GM21717 (cell line): Measurements from ENCODE around the gene HLA-DPA1.
"Not testable (repeated sequence)": the region's sequence is repeated elsewhere in the genome, so short reads cannot be mapped to it uniquely, and the experiment has no call there.

Experiments
- ATAC-seq: cut with Tn5 transposase; IDR thresholded peaks from one replicate; pipeline ENCODE4 v1.9.1; 2021; ENCODE audit warnings: mild to moderate bottlenecking, moderate library complexity; ENCODE audit not compliant: unreplicated experiment

The HLA-DPA1 gene

GRCh38 chr6:33073431-33073871 is at the start of gene HLA-DPA1:
HLA-DPA1 (minus strand) TSS chr6:33073649.
- peak; percentile 56 for ATAC-seq

GRCh38 chr6:33123181-33123580 is 49.7 kb upstream of the HLA-DPA1 start:
- ATAC-seq, result no peak

- no peak for ATAC-seq
These were observed 46.6 kb upstream of the HLA-DPA1 start for GRCh38 chr6:33120001-33120400.

DNA sequence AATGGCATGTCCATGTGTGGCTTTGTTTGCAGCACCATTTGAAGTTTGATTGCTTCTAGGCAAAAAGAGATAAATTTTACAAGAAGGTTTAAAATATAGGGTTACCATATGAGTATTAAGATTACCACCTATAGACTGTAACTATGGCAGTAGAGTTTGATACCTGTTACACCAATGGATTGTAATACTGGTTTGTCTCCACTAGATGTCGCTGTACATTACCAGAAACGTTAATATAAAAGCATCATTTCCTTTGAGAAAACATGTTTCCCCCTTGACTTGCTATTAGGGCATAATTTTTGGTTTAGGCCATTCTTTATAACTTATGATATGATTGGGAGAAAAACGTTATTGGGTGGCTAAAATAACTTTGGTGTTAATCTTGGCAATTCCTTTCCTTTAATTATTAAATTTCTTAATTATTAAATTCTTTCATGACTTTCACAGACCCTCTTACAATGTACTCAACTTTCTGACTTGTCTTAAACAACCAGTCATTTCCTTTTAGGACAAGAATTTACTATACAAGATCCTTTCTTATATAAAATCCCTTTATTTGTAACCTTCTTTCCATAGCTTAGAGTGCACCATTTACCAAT is 45.2 kb upstream of the HLA-DPA1 start:
- ATAC-seq, result no peak

DNA sequence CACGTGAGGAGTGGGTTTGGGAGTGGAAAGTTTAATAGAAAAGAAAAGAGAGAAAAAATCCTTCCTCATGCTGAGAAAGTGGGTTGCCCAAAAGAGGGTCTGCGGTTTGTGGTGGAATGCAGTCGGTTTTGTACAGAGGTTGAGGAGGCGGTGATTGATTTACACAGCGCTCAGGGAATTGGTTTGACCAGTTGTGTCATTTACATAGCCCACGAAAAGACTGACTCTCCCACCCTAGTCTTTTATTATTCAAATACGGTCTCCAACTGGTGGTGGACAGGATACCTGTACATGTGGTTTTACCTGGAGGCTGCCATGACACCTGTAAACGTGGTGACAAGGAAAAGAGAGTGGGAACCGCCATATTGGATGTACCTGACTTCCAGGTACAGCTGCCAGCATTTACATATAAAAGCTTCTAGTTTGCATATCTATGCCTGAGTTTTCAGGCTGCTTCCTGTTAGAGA is 44.4 kb upstream of the HLA-DPA1 start:
- no peak for ATAC-seq

DNA sequence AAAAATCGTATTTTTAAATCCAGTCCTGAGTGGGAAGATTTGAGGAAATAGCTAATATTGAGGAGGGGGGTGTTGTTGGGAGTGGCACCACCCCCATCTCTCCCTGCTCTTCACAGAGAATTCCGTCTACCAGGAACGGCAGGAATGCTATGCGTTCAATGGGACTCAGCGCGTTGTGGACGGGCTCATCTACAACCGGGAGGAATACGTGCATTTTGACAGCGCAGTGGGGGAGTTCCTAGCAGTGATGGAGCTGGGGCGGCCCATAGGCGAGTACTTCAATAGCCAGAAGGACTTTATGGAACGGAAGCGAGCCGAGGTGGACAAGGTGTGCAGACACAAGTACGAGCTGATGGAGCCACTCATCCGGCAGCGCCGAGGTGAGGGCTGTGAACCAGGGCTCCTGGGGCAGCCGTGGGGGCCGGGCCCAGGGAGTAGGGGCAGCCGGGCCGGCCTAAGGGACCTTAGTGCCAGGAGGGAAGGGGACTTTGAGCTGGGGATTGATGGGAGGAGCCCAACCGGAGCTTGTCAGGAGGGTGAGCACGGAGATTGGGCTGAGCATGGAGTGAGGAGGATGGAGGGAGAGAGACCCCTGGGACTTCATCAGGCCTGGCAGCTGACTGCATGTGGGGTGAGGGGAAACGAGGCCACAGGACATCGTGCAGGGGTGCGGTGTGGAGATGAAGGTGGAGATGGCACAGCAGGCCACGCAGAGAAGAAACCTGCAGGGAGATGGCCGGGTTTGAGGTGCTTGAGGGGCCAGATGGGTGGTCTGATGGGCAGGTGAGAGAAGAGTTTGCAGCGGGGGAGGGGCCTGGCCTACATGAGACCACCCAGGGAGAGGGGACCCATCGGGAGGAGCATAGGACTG is 43.6 kb upstream of the HLA-DPA1 start:
- ATAC-seq, result no peak

- no peak for ATAC-seq
These were observed 43.0 kb upstream of the HLA-DPA1 start for GRCh38 chr6:33116417-33116816.

- ATAC-seq, result no peak
These were observed 41.0 kb upstream of the HLA-DPA1 start for GRCh38 chr6:33114406-33114805.

DNA sequence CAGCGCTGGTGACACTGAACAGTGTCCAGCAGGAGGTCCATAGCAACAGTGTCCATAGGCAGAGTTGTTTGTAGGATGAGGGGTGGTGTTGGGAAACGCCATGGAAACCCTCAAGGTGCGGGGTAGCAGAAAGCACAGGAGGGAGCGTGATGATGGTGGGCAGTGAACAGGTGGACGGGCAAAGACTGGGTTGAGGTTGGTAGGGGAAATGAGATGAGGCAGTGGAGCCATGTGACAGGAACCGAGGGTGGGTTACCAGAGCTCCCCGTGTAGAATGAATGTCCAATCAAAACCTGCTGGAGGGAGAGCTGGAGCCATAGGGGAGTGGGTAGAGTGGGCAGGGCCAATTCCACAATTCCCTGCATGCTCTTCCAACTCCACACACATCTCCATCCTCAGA is 40.3 kb upstream of the HLA-DPA1 start:
- ATAC-seq, result no peak

DNA sequence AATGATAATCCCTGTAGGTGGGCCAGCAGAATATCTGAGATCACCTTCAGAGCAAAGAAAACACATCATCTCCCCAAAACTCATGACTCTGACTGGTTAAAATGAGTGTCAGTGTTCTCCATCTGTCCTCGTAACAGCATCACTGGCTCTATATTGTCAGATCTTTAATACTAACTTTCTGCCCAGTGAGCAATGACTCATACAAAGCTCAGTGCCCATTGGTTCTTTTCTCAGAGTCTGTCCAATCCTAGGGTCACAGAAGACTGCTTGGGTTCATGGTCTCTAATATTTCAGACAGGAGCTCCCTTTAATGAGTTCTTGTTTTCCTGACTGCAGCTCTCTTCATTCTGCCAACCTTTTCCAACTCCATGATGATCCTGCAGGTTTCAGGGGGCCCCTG is 38.7 kb upstream of the HLA-DPA1 start:
- peak; percentile 71 for ATAC-seq

GRCh38 chr6:33108307-33108706 is 34.9 kb upstream of the HLA-DPA1 start:
- ATAC-seq, result no peak

- ATAC-seq, result no peak
These were observed 34.2 kb upstream of the HLA-DPA1 start for GRCh38 chr6:33107641-33108040.

- no peak for ATAC-seq
These were observed 32.7 kb upstream of the HLA-DPA1 start for GRCh38 chr6:33105916-33106871.

- no peak for ATAC-seq
These were observed 31.9 kb upstream of the HLA-DPA1 start for GRCh38 chr6:33105386-33105785.

- ATAC-seq, result no peak
These were observed 31.4 kb upstream of the HLA-DPA1 start for GRCh38 chr6:33104887-33105286.

DNA sequence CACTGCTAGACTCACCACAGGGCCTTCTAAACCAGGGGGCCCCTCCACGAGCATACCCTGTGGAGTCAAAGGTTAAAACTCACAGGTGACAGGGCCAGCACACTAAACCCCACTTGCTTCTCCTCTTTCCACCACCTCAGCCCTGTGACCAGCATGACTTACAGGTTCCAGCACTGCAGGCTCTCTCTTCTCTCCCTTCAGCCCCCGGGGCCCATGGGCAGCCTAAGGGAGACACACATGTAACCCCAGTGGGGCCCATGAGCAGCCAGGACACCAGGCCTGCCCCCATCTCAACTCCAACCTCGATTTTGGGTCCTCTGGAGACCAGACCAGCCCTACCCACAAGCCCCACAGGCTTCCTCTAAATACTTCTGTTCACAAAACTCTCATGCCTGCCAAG is 30.3 kb upstream of the HLA-DPA1 start:
- ATAC-seq, result no peak

DNA sequence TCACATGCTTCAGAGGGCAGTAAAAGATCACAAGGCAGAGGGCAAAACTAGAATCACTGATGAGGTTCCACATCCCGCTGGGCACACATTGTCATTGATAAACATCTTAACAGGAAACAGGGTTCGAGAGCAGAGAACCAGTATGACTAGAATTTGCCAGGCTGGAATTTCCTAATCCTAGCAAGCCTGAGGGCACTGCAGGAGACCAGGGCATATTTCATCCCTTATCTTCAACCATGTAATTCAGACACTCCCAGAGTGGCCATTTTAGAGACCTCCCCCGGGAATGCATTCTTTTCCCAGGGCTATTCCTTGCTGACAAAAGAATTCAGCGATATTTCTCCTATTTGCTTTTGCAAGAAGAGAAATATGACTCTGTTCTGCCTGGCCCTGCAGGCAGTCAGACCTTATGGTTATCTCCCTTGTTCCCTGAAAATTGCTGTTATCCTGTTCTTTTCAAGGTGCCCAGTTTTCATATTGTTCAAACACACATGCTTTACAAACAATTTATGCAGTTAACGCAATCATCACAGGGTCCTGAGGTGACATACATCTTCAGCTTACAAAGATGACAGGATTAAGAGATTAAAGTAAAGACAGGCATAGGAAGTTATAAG is 27.8 kb upstream of the HLA-DPA1 start:
- ATAC-seq, result not testable (repeated sequence)

- no peak for ATAC-seq
These were observed 22.2 kb upstream of the HLA-DPA1 start for GRCh38 chr6:33095681-33096080.

DNA sequence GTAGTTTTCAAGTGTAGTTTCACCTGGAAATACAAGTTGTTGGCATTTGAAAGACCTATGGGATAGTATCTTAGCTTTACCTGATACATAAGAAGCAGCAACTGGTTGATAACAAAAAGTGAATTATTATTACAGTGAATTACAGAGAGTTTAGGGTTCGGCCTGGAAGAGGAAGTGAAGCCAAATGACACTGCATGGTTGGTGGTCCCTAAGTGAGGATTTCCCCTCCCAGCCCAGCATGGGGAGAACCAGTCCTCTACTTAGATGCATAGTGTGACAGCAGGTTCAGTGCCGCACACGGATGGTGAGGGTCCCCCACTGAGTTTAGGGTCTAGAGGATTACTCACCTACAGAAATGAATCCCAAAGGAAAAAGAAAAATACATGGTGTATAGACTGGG is 20.4 kb upstream of the HLA-DPA1 start:
- no peak for ATAC-seq

- ATAC-seq, result no peak
These were observed 18.9 kb upstream of the HLA-DPA1 start for GRCh38 chr6:33092385-33092784.

DNA sequence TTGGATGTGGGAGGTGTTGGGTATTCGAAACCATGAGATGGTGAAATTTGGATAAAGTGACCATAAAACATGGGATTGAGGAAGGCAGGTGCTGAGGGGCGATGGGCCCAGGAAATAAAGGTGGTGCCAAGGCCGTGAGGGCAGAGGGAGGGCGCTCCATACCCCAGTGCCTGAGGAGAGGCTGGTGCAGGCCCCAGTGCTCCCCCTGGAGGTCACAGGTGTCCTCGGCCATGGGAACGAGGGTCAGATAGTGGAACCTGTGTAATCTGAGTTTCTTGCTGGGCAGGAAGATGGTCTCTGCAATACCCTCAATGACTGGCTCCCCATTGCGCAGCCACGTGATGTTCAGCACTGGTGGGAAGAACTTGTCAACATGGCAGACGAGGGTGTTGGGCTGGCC is 18.5 kb upstream of the HLA-DPA1 start:
- no peak for ATAC-seq
